ENCODE data around the gene PLCH2. TPM values are rescaled to one million over a fixed set of nuclear protein-coding genes. Genes with fewer than 3 reads are reported as not detected.

The PLCH2 gene
- total RNA-seq, 2 donors from 2014 or later, result 5.5 to 6.9 TPM

DNA sequence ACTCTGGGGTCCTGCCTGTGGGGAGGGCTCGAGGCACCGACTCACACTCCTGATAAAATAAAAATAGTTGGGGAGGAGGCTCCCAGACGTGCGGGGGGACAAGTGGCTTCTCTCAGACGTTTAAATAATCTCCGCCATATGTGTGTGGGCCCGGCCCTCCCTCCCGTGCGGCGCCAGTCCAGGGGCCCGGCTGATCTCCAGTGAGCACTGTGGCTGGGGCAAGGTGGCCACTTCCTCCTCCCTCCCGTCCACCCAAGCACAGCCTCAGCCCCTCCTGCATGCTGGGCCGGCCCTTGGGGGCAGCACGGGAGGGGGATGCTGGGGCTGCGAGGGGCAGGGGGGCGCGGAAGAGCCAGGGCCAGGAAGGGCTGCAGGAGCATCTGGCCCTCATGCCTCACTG lies 4.0 kb upstream of the PLCH2 start:
- no peaks in the 10 kb centered on the region for H3K36me3 Mint-ChIP-seq
- no peak overlapping the region for H3K27ac Mint-ChIP-seq
- DNase-seq (ENCODE audit: low spot score), result no peak
- ATAC-seq, result no peak
- no peaks in the 10 kb centered on the region for H3K4me1 Mint-ChIP-seq (ENCODE audit: low read depth in 2 of 2)
- H3K27me3 Mint-ChIP-seq, result no peaks in the 10 kb centered on the region
- no peak overlapping the region for H3K4me3 Mint-ChIP-seq
- H3K9me3 Mint-ChIP-seq, result no peaks in the 10 kb centered on the region

- H3K4me1 Mint-ChIP-seq (ENCODE audit: low read depth in 2 of 2), result no peaks in the 10 kb centered on the region
Observed at GRCh38 chr1:2472561-2473177, 3.4 kb upstream of the PLCH2 start.

DNA sequence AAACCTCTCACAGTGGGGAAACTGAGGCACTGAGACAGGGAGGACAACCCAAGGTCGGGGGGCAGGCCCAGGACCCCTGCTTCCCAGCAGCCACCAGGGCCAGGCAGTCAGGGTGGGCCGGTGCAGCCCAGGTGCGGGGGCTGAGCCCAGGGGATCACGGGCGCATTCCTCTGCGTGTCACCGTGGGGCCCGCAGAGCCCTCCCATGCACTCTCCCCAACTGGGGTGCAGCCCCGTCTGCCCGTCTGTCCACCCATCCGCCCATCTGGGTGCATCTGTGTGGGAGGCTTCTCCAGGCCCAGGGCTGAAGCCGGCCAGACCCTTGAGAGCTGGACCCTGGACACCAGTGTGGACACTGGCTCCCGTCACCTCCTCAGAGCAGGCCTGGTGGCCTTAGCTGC lies 2.9 kb upstream of the PLCH2 start:
- no peaks in the 10 kb centered on the region for H3K9me3 Mint-ChIP-seq
- H3K36me3 Mint-ChIP-seq, result no peaks in the 10 kb centered on the region
- no peak overlapping the region for H3K27ac Mint-ChIP-seq

More at GRCh38 chr1:2472561-2473177, 3.4 kb upstream of the PLCH2 start:
- ATAC-seq (no peak), DNase-seq (ENCODE audit: low spot score) (no peak)
- H3K36me3 Mint-ChIP-seq, result no peaks in the 10 kb centered on the region
- no peaks in the 10 kb centered on the region for H3K27me3 Mint-ChIP-seq
- no peaks in the 10 kb centered on the region for H3K9me3 Mint-ChIP-seq
- no peak overlapping the region for H3K27ac Mint-ChIP-seq
- H3K4me3 Mint-ChIP-seq, result no peak overlapping the region

DNA sequence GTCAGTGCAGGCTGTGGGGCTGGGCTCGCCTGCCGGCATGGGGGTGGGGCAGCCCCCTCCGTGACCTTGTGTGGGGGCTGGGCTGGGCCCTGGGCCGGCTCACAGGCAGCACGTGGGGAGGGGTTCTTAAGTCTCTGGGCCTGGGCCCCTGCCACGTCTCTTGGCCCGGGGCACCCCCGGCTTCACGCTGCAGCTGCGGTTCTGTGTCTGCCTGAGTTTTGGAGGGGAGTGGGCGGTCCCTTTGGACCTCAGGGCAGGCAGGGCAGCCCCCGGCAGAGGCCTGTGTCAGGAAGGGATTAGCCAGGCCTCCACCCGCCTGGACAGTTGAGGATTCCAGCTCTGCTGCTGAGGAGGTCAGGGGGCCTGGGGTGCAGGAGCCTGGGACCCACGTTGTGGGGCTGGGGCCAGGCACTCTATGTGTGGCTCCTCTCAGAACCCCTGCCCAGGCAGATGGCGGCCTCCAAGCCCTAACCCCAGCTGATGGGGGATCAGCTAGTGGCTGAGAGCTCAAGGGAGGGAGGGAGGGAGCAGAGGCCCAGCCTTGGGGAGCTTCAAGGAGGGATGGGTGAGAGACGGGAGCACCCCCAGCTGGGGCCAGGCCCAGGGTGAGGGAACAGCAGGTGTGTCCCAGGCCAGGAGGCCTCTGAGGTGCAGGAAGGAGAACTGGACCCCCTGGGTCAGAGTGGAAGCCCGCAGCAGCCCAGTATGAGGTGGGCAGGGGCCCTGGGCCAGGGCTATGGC lies 1.8 kb upstream of the PLCH2 start:
- Mint-ChIP-seq H3K4me3 (no peak overlapping the region), H3K27me3 (no peaks in the 10 kb centered on the region), H3K4me1 (ENCODE audit: low read depth in 2 of 2) (no peaks in the 10 kb centered on the region), H3K9me3 (no peaks in the 10 kb centered on the region), H3K27ac (no peak overlapping the region), H3K36me3 (no peaks in the 10 kb centered on the region)
- DNase-seq (ENCODE audit: low spot score) (no peak), ATAC-seq (no peak)

More for the DNA sequence above, 2.9 kb upstream of the PLCH2 start:
- no peak for DNase-seq (ENCODE audit: low spot score)
- no peak for ATAC-seq
- H3K27me3 Mint-ChIP-seq, result no peaks in the 10 kb centered on the region
- H3K4me3 Mint-ChIP-seq, result no peak overlapping the region
- H3K4me1 Mint-ChIP-seq (ENCODE audit: low read depth in 2 of 2), result no peaks in the 10 kb centered on the region

DNA sequence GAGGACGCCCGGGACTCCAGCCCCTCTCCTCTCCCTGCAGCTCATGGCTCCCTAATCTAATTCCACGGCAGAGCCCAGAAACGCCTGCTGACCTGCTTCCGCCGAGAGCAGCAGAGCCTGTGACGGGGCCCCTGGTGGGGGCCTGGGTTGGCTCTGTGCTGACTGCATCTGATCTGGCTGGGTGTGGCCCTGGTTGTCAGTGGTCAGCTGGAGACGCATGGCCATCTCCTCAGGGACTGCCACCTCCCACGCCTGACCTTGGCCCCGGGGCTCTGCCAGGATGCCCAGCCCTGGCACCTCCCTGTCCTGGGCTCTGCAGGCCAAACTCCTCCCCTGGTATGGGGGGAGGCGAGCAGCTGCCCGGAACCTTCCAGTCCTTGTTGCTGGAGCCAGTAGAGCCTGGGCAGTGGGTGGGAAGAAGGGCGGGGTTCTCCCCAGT lies 1.1 kb upstream of the PLCH2 start:
- H3K27ac Mint-ChIP-seq, result no peak overlapping the region
- no peak overlapping the region for H3K4me3 Mint-ChIP-seq
- H3K4me1 Mint-ChIP-seq (ENCODE audit: low read depth in 2 of 2), result no peaks in the 10 kb centered on the region
- ATAC-seq, result no peak
- no peaks in the 10 kb centered on the region for H3K9me3 Mint-ChIP-seq
- H3K27me3 Mint-ChIP-seq, result no peaks in the 10 kb centered on the region
- H3K36me3 Mint-ChIP-seq, result no peaks in the 10 kb centered on the region
- no peak for DNase-seq (ENCODE audit: low spot score)

- no peaks in the 10 kb centered on the region for H3K9me3 Mint-ChIP-seq
- ATAC-seq (no peak), DNase-seq (ENCODE audit: low spot score) (no peak)
- H3K27me3 Mint-ChIP-seq, result no peaks in the 10 kb centered on the region
- H3K4me1 Mint-ChIP-seq (ENCODE audit: low read depth in 2 of 2), result no peaks in the 10 kb centered on the region
- no peak overlapping the region for H3K27ac Mint-ChIP-seq
- no peak overlapping the region for H3K4me3 Mint-ChIP-seq
- no peaks in the 10 kb centered on the region for H3K36me3 Mint-ChIP-seq
Observed at GRCh38 chr1:2475571-2475970, 518 bp upstream of the PLCH2 start.

- no peak for DNase-seq (ENCODE audit: low spot score)
- Mint-ChIP-seq H3K27me3 (no peaks in the 10 kb centered on the region), H3K9me3 (no peaks in the 10 kb centered on the region), H3K4me1 (ENCODE audit: low read depth in 2 of 2) (no peaks in the 10 kb centered on the region), H3K36me3 (no peaks in the 10 kb centered on the region), H3K4me3 (no peak overlapping the region), H3K27ac (no peak overlapping the region)
- no peak for ATAC-seq
Observed at GRCh38 chr1:2477309-2477708, 1.2 kb downstream of the PLCH2 start.

DNA sequence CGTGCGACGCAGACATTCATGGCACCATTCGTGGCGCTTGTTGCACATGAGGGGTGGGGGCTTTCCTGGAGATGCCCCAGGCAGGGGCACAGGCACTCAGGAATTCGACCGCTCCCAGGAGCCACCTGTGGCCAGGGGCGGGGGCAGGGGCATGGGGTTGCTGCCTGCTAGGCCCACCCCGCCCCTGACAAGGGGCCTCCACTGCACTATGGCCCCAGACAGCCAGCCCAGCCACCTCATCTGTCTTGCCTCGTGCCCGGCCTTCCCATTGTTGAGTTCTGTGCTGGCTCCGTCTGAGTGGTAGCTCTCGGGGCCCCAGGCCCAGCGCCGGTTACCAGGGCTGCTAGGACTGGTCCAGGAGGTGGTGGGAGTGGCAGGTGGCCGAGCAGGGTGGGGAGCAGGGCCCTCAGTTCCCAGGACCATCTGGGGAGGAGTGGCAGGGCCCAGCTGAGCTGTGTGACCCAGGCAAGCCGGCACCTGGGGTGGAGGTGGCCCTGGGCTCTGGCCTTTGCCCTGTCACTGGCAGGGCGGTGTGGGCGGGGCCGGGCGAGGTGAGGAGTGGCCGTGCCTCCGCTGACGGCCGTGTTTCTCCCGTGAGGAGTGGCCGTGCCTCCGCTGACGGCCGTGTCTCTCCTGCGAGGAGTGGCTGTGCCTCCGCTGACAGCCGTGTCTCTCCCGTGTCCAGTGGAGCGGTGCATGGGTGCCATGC lies 1.9 kb downstream of the PLCH2 start:
- H3K36me3 Mint-ChIP-seq, result no peaks in the 10 kb centered on the region
- H3K4me1 Mint-ChIP-seq (ENCODE audit: low read depth in 2 of 2), result no peaks in the 10 kb centered on the region
- no peak for ATAC-seq
- H3K27ac Mint-ChIP-seq, result no peak overlapping the region
- H3K27me3 Mint-ChIP-seq, result no peaks in the 10 kb centered on the region
- DNase-seq (ENCODE audit: low spot score), result no peak
- no peak overlapping the region for H3K4me3 Mint-ChIP-seq
- no peaks in the 10 kb centered on the region for H3K9me3 Mint-ChIP-seq

DNA sequence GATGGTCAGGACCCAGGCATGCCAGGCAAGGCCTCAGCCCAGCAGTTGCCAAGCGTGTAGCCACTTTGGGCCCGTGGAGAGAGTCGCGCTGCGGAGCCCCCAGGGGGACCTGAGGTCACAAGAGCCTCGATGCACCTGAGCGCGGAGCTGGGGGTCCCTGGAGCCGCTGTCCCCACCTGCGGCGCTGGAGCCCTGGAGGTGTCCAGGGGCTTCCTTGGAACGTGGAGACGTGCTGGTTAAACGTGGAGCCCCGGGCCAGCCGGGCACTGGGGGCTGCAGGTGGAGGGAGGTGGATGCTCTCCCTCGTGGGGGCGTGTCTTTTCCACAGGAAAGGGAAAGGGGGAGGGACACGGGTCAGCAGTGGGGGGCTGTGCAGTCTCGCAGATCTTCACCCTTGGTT lies 3.1 kb downstream of the PLCH2 start:
- Mint-ChIP-seq H3K4me3 (no peak overlapping the region), H3K27me3 (no peaks in the 10 kb centered on the region), H3K4me1 (ENCODE audit: low read depth in 2 of 2) (peaks cover 4 to 5% of the 10 kb centered on the region in 2 donors), H3K9me3 (no peaks in the 10 kb centered on the region), H3K36me3 (no peaks in the 10 kb centered on the region), H3K27ac (no peak overlapping the region)
- ATAC-seq, result no peak
- DNase-seq (ENCODE audit: low spot score), result no peak

DNA sequence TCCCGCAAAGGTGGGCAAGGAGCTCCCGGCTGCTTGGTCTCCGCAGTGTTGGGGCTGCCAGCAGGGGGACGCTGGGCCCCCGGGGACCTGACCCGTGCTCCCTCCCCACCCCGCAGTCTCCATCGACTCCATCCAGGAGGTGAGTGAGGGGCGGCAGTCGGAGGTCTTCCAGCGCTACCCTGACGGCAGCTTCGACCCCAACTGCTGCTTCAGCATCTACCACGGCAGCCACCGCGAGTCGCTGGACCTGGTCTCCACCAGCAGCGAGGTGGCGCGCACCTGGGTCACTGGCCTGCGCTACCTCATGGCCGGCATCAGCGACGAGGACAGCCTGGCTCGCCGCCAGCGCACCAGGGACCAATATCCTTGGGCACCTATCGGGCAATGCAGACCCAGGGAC lies 3.5 kb downstream of the PLCH2 start:
- Mint-ChIP-seq H3K27me3 (no peaks in the 10 kb centered on the region), H3K9me3 (no peaks in the 10 kb centered on the region), H3K36me3 (no peaks in the 10 kb centered on the region), H3K4me3 (no peak overlapping the region), H3K27ac (no peak overlapping the region), H3K4me1 (ENCODE audit: low read depth in 2 of 2) (peaks cover 6% of the 10 kb centered on the region in 2 donors)
- no peak for DNase-seq (ENCODE audit: low spot score)
- ATAC-seq, result no peak

DNA sequence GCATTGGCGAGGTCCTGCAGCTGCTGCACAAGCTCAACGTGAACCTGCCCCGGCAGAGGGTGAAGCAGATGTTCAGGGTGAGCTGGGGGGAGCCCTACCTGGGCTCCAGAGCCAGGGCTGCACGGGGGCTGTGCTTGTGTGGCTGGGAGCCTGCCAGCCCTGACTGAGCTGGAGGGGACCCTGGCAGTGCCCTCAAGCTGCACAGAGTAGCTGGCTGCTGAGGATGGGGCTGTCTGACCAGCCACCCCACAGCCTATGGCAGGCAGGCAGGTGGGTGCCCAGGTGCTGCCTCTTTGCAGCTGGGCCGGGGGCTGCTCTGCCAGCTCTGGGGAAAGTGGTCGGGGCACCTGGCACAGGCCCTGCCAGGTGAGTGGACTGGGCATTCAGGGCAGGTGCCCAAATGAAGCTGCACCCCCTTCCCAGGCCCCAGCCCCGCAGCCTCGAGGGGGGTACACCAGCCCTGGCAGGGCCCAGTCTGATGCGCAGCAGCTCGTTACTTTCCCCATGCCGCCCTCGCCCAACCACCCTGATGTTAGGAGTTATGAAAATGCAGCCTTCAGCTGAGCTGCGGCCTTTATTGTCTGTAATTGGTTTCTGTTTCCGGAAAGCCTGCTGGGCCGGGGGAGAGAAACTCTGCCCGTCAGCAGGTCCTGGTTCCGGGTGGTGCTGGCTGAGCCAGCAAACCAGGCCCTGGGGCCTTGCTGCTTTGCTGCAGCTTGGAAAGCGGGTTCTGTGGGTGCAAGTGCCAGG lies 4.3 kb downstream of the PLCH2 start:
- no peak overlapping the region for H3K27ac Mint-ChIP-seq
- no peak overlapping the region for H3K4me3 Mint-ChIP-seq

DNA sequence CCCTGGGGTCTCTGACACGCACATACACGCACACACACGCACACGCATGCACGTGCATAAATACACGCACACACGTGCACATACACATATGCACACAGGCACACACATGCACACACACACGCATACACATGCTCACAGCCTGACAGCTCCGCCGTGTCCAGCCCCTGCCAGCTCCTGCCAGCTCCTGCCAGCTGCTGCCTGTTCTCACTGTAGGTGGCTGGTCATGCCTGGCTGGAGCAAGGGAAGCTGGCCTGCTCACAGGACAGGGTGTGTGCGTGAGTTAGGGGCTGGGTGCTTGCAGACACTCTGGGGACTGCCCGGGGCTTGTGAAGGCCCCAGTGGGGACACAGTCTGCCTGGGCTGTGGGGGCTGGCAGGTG lies 4.9 kb downstream of the PLCH2 start:
- peaks cover 6% of the 10 kb centered on the region in 2 donors for H3K4me1 Mint-ChIP-seq (ENCODE audit: low read depth in 2 of 2)
- DNase-seq (ENCODE audit: low spot score), result no peak
- H3K27ac Mint-ChIP-seq, result no peak overlapping the region
- H3K4me3 Mint-ChIP-seq, result no peak overlapping the region
- H3K36me3 Mint-ChIP-seq, result no peaks in the 10 kb centered on the region
- peak in 1 of 2 donors; percentile 3 for ATAC-seq
- no peaks in the 10 kb centered on the region for H3K9me3 Mint-ChIP-seq
- no peaks in the 10 kb centered on the region for H3K27me3 Mint-ChIP-seq

More for the DNA sequence above, 4.3 kb downstream of the PLCH2 start:
- Mint-ChIP-seq H3K4me1 (ENCODE audit: low read depth in 2 of 2) (peaks cover 6% of the 10 kb centered on the region in 2 donors), H3K9me3 (no peaks in the 10 kb centered on the region), H3K36me3 (no peaks in the 10 kb centered on the region), H3K27me3 (no peaks in the 10 kb centered on the region)
- ATAC-seq (no peak), DNase-seq (ENCODE audit: low spot score) (no peak)

GRCh38 chr1:2481885-2482284 lies 5.8 kb downstream of the PLCH2 start:
- no peaks in the 10 kb centered on the region for H3K9me3 Mint-ChIP-seq
- no peak overlapping the region for H3K27ac Mint-ChIP-seq
- H3K4me1 Mint-ChIP-seq (ENCODE audit: low read depth in 2 of 2), result peaks cover 6% of the 10 kb centered on the region in 2 donors
- no peaks in the 10 kb centered on the region for H3K27me3 Mint-ChIP-seq
- H3K4me3 Mint-ChIP-seq, result no peak overlapping the region
- H3K36me3 Mint-ChIP-seq, result no peaks in the 10 kb centered on the region
- DNase-seq (ENCODE audit: low spot score), result no peak
- ATAC-seq, result no peak

DNA sequence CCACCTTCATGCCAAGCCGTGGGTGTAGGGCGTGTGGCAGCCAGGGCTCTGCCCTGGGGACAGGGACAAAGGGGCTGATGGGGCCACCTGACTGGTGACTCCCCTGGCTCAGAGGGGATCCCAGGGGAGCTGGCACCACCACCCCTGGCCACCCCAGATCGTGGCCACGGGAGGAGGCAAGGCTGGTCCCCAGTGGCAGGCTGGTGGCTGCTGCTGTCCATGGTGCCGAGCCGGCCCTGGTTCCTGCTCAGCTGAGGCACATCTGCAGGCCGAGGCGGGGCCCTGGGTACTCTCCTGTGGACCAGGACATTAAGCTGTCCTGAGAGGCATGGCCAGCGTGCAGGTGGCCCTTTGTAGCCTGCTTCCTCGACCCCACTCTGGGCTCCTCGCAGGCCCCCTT lies 6.5 kb downstream of the PLCH2 start:
- no peak for ATAC-seq
- Mint-ChIP-seq H3K4me3 (no peak overlapping the region), H3K4me1 (ENCODE audit: low read depth in 2 of 2) (peaks cover 6% of the 10 kb centered on the region in 2 donors), H3K36me3 (no peaks in the 10 kb centered on the region), H3K27ac (no peak overlapping the region), H3K9me3 (no peaks in the 10 kb centered on the region), H3K27me3 (no peaks in the 10 kb centered on the region)
- DNase-seq (ENCODE audit: low spot score), result no peak
